AG04450 (cell line): ENCODE results near the gene CCDC92B. TPM values are rescaled to one million over a fixed set of nuclear protein-coding genes. Genes with fewer than 3 reads are reported as not detected.

Experiments used
- CTCF ChIA-PET: fragments of 300-600, 350-600 bp; formaldehyde crosslinking; extraction: SDS; loops from one replicate; lab custom pipeline; 2022; ENCODE audit warnings: antibody characterized with exemption, inconsistent platforms; lab: Charles Lee
- POLR2A ChIA-PET: fragments of 350-600 bp; formaldehyde crosslinking; extraction: SDS; loops from one replicate; lab custom pipeline; 2021; ENCODE audit warnings: antibody characterized with exemption, inconsistent platforms; lab: Yijun Ruan, JAX
- DNase-seq: peaks from one replicate; pipeline ENCODE4 v3.0.0-alpha.2; 2011; ENCODE audit warnings: low read depth, low spot score
- H3K27ac ChIP-seq: one replicate; pipeline ENCODE4 v1.5.1; 2012; ENCODE audit warnings: low read depth, low read length, control low read depth
- H3K27me3 ChIP-seq: one replicate; pipeline ENCODE4 v1.6.0; 2012; ENCODE audit warnings: low read length; ENCODE audit not compliant: control insufficient read depth, insufficient read depth
- H3K4me3 ChIP-seq: 2 replicates; pipeline ENCODE4 v1.5.1; 2011; ENCODE audit warnings: mild to moderate bottlenecking, low read depth, low read length, control low read depth
- H3K9me3 ChIP-seq: 2 replicates; pipeline ENCODE4 v1.5.1; 2012; ENCODE audit warnings: low read length; ENCODE audit not compliant: control insufficient read depth, insufficient read depth
- CTCF ChIP-seq: IDR thresholded peaks from 2 replicates; pipeline ENCODE4 v1.5.1; 2011; ENCODE audit warnings: low read depth, low read length, control low read depth, inconsistent platforms
- polyA plus RNA-seq: library from polyadenylated mRNA; depleted of rRNA; stranded (reverse); fragments of >200 nt; gene quantifications from 2 replicates; pipeline ENCODE4 v1.2.3, GENCODE V29; 2011

The CCDC92B gene
- polyA plus RNA-seq, 1 experiment, result not detected

GRCh38 chr17:2721603-2722002 lies 27.8 kb downstream of the CCDC92B start:
- ChIA-PET CTCF (no interaction called here), POLR2A (no interaction called here)
- Histone ChIP-seq H3K4me3 (no peak overlapping the region), H3K27me3 (peaks cover 38% of the 10 kb centered on the region), H3K9me3 (peaks cover 4% of the 10 kb centered on the region; the same call in 1 of the 2 replicates), H3K27ac (no peak overlapping the region)
- TF ChIP-seq CTCF, result no peak
- no peak for DNase-seq

GRCh38 chr17:2719861-2720260 lies 29.6 kb downstream of the CCDC92B start:
- no peak overlapping the region for H3K27ac ChIP-seq
- ChIA-PET CTCF (no interaction called here), POLR2A (no interaction called here)
- no peak overlapping the region for H3K4me3 ChIP-seq
- no peak for DNase-seq
- TF ChIP-seq CTCF, result no peak
- peaks cover 32% of the 10 kb centered on the region for H3K27me3 ChIP-seq
- peaks cover 4% of the 10 kb centered on the region; the same call in 1 of the 2 replicates for H3K9me3 ChIP-seq

GRCh38 chr17:2718150-2718938 lies 31.1 kb downstream of the CCDC92B start:
- peaks cover 4% of the 10 kb centered on the region; the same call in 1 of the 2 replicates for H3K9me3 ChIP-seq
- H3K27me3 ChIP-seq, result peaks cover 23% of the 10 kb centered on the region
- ChIA-PET POLR2A (interaction anchor here (0.7 kb wide), 1 partner anchor 264 kb away, joined by 3 read pairs; no protein-coding TSS in a partner anchor), CTCF (interaction anchor here (0.6 kb wide), 3 partner anchors 81 to 294 kb away, joined by 3 to 6 read pairs (median 5); no protein-coding TSS in a partner anchor)
- H3K4me3 ChIP-seq, result no peak overlapping the region
- no peak overlapping the region for H3K27ac ChIP-seq
- no peak for TF ChIP-seq CTCF
- DNase-seq, result no peak

- Histone ChIP-seq H3K27ac (no peak overlapping the region), H3K9me3 (peaks cover 4% of the 10 kb centered on the region; the same call in 1 of the 2 replicates), H3K4me3 (no peak overlapping the region), H3K27me3 (peaks cover 9% of the 10 kb centered on the region)
- CTCF ChIA-PET, result no interaction called here
- no peak for TF ChIP-seq CTCF
- POLR2A ChIA-PET, result no interaction called here
- DNase-seq, result no peak
Measured at GRCh38 chr17:2716649-2717048, 32.8 kb downstream of the CCDC92B start.

GRCh38 chr17:2713881-2714280 lies 35.6 kb downstream of the CCDC92B start:
- H3K4me3 ChIP-seq, result no peak overlapping the region
- H3K9me3 ChIP-seq, result no peaks in the 10 kb centered on the region
- ChIA-PET CTCF (interaction anchor here (0.6 kb wide), 1 partner anchor 78 kb away, joined by 5 read pairs; no protein-coding TSS in a partner anchor), POLR2A (no interaction called here)
- no peaks in the 10 kb centered on the region for H3K27me3 ChIP-seq
- DNase-seq, result no peak
- no peak for TF ChIP-seq CTCF
- no peak overlapping the region for H3K27ac ChIP-seq
